ENCODE results near the gene DPCD. TPM values are rescaled to one million over a fixed set of nuclear protein-coding genes. Genes with fewer than 3 reads are reported as not detected.

DPCD gene
- total and polyA plus RNA-seq, 2 of the 8 experiments (the other 6 are each of a cell fraction or from before 2014, with no cell fraction given), result 21.2 to 31.4 TPM

GRCh38 chr10:101558204-101558603 is 29.9 kb upstream of the DPCD start (continued):
- no peak for TF ChIP-seq FOSL1 (IDR thresholded peaks at IDR 0.05; ENCODE audit: insufficient read depth, low read depth, low read length)

Data from H1 (cell line).